NCI-H345 (cell line): Measurements from ENCODE around the gene ADM2.

ENCODE experiments used
- DNase-seq: peaks from one replicate; lab custom pipeline; 2025; lab: John Stamatoyannopoulos, UW

Gene ADM2

GRCh38 chr22:50485221-50486131 lies 4.1 kb downstream of the ADM2 start:
- DNase-seq: peak; percentile 24

- DNase-seq: no peak
Observed at GRCh38 chr22:50486561-50487289, 5.4 kb downstream of the ADM2 start, which contains the start of gene MIOX. MIOX (plus strand) TSS chr22:50486859; CDS start chr22:50486898, 39 bp downstream.

DNA sequence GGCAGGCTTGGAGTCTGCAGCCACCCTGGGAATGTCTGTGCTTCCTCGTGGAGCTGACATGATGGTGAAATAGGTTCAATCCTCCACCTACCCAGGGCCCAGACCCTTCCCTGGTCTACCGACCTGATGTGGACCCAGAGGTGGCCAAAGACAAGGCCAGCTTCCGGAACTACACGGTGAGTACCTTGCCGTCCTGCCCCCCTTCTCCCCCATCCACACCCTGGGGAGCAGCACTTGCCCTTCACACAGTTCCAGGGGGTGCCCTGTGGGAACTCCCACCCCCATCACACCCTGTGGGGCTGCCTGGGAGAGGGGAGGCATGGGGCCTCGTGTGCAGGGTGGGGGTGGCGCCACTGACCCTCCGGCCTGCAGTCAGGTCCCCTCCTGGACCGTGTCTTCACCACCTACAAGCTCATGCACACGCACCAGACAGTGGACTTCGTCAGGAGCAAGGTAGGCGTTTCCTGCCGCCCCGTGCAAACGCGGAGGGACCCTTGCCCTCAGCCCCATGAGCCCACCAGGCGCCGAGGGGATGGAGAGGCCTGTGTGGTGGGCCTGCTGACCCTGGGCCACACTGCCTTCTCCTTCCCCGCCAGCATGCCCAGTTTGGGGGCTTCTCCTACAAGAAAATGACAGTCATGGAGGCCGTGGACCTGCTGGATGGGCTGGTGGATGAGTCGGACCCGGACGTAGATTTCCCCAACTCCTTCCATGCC lies 6.1 kb downstream of the ADM2 start:
- DNase-seq: no peak

DNA sequence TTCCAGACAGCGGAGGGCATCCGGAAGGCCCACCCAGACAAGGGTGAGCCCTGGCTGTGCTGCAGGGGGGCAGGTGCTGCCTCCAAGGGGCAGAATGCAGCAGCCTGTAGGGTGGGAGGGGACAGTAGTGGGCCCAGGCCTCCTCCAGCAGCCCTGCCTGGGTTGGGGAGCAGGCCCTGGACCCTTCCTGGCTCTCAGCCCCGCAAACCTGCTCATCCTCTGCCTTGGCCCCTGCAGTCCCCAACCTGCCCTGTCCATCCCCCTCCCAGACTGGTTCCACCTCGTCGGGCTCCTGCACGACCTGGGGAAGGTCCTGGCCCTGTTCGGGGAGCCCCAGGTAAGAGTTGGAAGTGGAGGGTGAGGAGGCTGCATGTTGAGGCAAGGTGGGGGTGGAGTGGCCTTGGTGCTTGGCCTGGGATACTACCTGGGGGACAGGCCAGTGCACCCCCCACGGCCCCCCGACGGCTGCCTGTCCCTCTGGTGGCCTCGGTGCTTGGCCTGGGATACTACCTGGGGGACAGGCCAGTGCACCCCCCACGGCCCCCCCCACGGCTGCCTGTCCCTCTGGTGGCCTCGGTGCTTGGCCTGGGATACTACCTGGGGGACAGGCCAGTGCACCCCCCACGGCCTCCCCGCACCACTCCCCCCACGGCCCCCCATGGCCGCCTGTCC lies 6.8 kb downstream of the ADM2 start:
- DNase-seq: no peak

- DNase-seq: no peak
Observed at GRCh38 chr22:50488886-50489285, 7.5 kb downstream of the ADM2 start.

GRCh38 chr22:50489363-50490243 lies 8.3 kb downstream of the ADM2 start:
- no peak for DNase-seq

DNA sequence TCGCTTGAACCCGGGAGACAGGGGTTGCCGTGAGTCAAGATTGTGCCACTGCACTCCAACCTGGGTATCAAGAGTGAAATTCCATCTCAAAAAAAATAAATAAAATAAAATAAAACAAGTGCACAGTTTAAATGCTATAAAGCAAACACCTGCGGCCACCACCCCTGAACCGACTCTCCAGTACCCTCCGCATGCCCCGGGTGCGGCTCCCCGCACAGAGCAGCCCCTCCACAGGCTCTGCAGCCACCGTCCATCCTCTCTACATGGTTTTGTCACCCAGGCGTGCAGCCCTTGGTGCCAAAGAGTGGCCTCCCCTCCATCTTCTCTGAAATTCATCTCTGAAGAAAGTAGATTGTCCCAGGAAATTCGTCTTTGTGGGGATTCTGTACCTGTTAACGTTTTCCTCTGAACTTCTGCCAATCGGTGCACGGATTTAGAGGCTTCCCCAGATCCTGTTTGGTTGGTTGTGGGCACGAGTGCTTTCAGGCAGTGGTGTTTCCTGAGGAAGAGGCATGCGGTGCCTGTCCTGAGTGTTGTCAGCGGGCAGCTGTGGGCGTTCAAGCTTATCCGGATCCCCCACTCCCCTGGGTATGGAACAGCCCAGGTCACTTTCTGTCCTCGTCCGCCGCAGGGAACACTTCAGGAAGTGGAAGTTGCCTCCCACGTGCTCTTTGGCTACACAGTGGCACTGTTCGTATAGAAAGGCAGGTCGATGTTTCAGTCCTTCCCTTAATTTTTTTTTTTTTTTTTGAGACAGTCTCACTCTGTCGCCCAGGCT lies 9.4 kb downstream of the ADM2 start:
- DNase-seq: no peak

DNA sequence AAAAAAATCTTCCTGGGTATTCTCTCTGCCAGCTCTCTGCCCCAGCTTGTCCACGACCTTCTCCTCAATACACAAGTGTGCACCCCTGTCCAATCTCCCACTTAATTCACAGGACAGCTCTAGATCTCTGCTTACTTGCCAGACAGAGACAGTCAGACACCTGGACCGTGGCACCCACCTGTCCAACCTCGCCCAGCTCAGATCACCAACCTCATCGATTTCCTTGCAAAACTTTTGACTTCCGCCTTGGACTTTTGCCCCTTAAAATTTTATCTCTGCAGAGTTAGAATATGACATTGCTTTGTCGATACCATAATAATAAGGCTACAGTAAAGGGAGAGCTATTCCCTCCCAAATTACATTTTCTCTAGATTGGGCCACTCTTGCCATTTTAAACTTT lies 15.8 kb downstream of the ADM2 start:
- no peak for DNase-seq

DNA sequence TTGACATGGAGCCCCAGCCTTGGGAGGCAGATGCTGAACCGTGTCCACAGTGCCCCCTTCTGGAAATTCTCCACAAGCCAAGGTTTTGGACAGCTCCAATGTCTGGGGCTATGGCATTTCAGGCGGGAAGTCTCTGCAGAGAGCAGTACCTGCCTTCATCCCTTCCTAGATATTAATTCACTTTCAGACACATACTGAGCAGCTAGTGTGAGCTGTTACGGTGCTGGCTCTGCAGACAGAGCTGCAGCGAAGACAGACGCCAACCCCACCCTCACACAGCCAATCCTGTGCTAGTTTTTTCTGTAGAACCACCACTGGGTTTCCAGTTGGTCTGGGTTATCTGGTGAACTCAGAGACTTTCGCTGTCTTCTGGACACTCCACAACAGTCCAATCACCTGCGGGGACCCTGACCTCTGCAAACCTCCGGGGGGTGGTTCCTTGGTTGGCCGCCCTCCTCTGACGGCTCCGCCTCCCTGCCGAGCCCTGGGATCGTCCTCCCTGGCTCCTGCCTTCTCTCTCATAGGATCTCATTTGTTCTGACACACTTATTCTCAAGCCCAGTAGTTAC lies 17.1 kb downstream of the ADM2 start:
- DNase-seq: peak; percentile 65

GRCh38 chr22:50500452-50500851 lies 19.1 kb downstream of the ADM2 start:
- DNase-seq: no peak

GRCh38 chr22:50502096-50502495 lies 20.8 kb downstream of the ADM2 start:
- no peak for DNase-seq

GRCh38 chr22:50502628-50503474 lies 21.5 kb downstream of the ADM2 start:
- no peak for DNase-seq

GRCh38 chr22:50503475-50504145 lies 22.3 kb downstream of the ADM2 start:
- no peak for DNase-seq

DNA sequence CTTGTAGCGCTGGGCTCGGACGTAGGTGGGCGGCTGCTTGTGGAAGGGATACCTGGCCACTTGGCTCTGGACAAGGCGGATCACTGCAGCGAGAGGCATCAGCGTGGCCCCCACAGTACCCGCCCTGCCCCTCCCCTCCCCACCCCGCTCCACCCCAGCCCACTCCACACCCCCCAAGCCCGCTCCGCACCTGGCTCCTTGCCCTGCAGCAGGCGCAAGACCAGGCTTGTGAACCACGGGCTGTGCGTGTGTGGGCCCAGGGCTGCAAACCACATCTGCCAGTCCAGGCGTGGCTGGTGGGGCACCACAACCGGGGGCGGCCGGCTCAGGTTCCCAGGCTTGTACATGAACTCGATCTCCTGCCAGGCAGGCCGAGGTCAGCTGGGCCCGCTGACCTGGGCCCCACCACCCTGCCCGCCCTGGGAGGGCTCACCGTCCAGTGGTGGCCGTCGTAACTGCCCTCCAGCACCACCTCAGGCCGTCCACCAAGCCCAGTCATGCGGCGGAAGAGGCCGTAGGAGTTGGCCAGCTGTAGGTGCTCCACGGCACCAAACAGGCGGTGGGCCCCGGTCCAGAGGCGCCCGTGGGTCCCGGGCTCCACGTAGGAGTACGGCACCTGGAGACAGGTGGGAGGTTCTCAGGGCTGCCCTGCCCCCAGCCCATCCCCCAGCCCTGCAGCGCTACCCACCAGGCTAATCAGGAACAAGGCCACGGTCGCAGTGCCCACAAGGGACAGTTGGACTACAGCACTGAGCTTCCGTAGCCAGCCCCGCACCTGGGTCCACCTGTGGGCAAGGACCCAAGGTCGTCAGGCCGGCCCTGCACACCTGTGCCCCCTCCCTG lies 23.2 kb downstream of the ADM2 start:
- no peak for DNase-seq

DNA sequence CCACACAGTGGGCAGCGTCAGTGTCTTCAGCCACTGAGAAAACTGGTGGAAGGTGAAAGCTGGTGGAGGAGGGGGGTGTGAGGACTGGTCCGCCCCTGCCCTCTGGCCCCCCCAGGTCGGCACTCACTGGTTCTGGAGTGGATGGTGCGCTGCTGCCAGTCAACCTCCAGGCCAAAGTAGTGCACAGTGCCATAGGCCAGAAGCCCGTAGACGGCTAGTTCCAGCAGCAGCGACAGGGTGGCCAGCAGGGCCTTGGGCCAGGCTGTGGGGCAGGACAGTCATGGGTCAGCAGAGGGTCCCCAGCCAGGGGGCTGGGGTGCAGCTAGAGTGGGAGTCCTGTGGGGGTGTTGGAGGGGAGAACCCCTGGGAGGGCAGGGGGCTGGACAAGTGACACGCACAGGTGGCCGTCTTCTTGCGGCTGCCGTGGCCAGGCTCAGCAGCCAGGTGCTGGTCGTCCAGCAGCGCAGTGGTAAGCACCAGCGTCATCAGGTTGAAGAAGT lies 24.0 kb downstream of the ADM2 start:
- no peak for DNase-seq

GRCh38 chr22:50505776-50506610 lies 24.6 kb downstream of the ADM2 start:
- DNase-seq: no peak
